Endothelial cell (in vitro differentiated cells): Measurements from ENCODE around the gene RAB31. TPM values are rescaled to one million over a fixed set of nuclear protein-coding genes. Genes with fewer than 3 reads are reported as not detected.

Experiments
- DNase-seq: peaks from one replicate; pipeline ENCODE4 v3.0.0; 2021; ENCODE audit warnings: low spot score
- H3K27ac Mint-ChIP-seq: one replicate; pipeline ENCODE4 v1.8.0; 2021; ENCODE audit warnings: mixed read lengths, inconsistent platforms; ENCODE audit not compliant: unreplicated experiment
- H3K27me3 Mint-ChIP-seq: one replicate; pipeline ENCODE4 v1.8.0; 2021; ENCODE audit warnings: mild to moderate bottlenecking, moderate library complexity, mixed read lengths, inconsistent platforms; ENCODE audit not compliant: unreplicated experiment
- H3K36me3 Mint-ChIP-seq: one replicate; pipeline ENCODE4 v1.8.0; 2021; ENCODE audit warnings: mild to moderate bottlenecking, low read depth, mixed read lengths, inconsistent platforms; ENCODE audit not compliant: unreplicated experiment
- H3K4me1 Mint-ChIP-seq: one replicate; pipeline ENCODE4 v1.8.0; 2021; ENCODE audit warnings: mild to moderate bottlenecking, mixed read lengths, inconsistent platforms; ENCODE audit not compliant: unreplicated experiment
- H3K4me3 Mint-ChIP-seq: one replicate; pipeline ENCODE4 v1.8.0; 2021; ENCODE audit warnings: mild to moderate bottlenecking, mixed read lengths, inconsistent platforms; ENCODE audit not compliant: unreplicated experiment
- H3K9me3 Mint-ChIP-seq: one replicate; pipeline ENCODE4 v1.8.0; 2021; ENCODE audit warnings: mixed read lengths, inconsistent platforms; ENCODE audit not compliant: unreplicated experiment
- CTCF ChIP-seq: fragments of 200-600 bp; sonication (generic); IDR thresholded peaks from one replicate; pipeline ENCODE4 v1.5.0; 2021; ENCODE audit warnings: antibody characterized with exemption; ENCODE audit not compliant: unreplicated experiment
- total RNA-seq: library from RNA; stranded (reverse); fragmentation: NEBNext Ultra II Directional; extraction: Animal tissue kit (Norgen Biotek cat#: 25700); gene quantifications from one replicate; pipeline ENCODE4 v1.2.1, GENCODE V29; 2021; ENCODE audit not compliant: unreplicated experiment

The RAB31 gene
- total RNA-seq, 1 donor from 2014 or later = 88.8 TPM

- Mint-ChIP-seq H3K4me3 (no peak overlapping the region), H3K4me1 (no peaks in the 10 kb centered on the region), H3K9me3 (no peaks in the 10 kb centered on the region), H3K27me3 (peaks cover 1% of the 10 kb centered on the region), H3K36me3 (peaks cover 22% of the 10 kb centered on the region), H3K27ac (no peak overlapping the region)
- peak; percentile 85 for TF ChIP-seq CTCF
- DNase-seq = peak; percentile 47
These were observed 84.6 kb downstream of the RAB31 start for GRCh38 chr18:9792565-9793245.

GRCh38 chr18:9796011-9796410 is 87.9 kb downstream of the RAB31 start:
- no peak overlapping the region for H3K27ac Mint-ChIP-seq
- H3K4me3 Mint-ChIP-seq = no peak overlapping the region
- no peaks in the 10 kb centered on the region for H3K9me3 Mint-ChIP-seq
- no peaks in the 10 kb centered on the region for H3K4me1 Mint-ChIP-seq
- H3K27me3 Mint-ChIP-seq = peaks cover 1% of the 10 kb centered on the region
- DNase-seq = no peak
- TF ChIP-seq CTCF = no peak
- H3K36me3 Mint-ChIP-seq = peaks cover 22% of the 10 kb centered on the region

GRCh38 chr18:9796935-9797549 is 88.9 kb downstream of the RAB31 start:
- no peaks in the 10 kb centered on the region for H3K4me1 Mint-ChIP-seq
- peaks cover 1% of the 10 kb centered on the region for H3K27me3 Mint-ChIP-seq
- no peak overlapping the region for H3K27ac Mint-ChIP-seq
- DNase-seq = no peak
- TF ChIP-seq CTCF = no peak
- H3K36me3 Mint-ChIP-seq = peaks cover 22% of the 10 kb centered on the region
- H3K9me3 Mint-ChIP-seq = no peaks in the 10 kb centered on the region
- H3K4me3 Mint-ChIP-seq = no peak overlapping the region

- no peak for TF ChIP-seq CTCF
- Mint-ChIP-seq H3K9me3 (no peaks in the 10 kb centered on the region), H3K36me3 (peaks cover 24% of the 10 kb centered on the region), H3K27me3 (no peaks in the 10 kb centered on the region), H3K4me1 (no peaks in the 10 kb centered on the region), H3K27ac (no peak overlapping the region), H3K4me3 (no peak overlapping the region)
- DNase-seq = no peak
These were observed 94.3 kb downstream of the RAB31 start for GRCh38 chr18:9802175-9803062.
